Stomach (tissue), 9 donors: ENCODE results near the gene MAGI1. TPM values are rescaled to one million over a fixed set of nuclear protein-coding genes. Genes with fewer than 3 reads are reported as not detected.
A peak's percentile ranks its signal among the peaks of the same experiment; 100 is the strongest.
"Not testable (repeated sequence)": the region's sequence is repeated elsewhere in the genome, so short reads cannot be mapped to it uniquely, and the experiment has no call there.

Experiments used
- DNase-seq, 2 donors: peaks; one replicate each; pipeline versions ENCODE4 v3.0.0 to v3.0.0-alpha.2; 2013 to 2019
- H3K27ac ChIP-seq, 5 donors: fragments of 200-600 bp in 4 of 5; sonication (generic) in 4 of 5; one replicate each; pipeline ENCODE4 v1.5.1; 2013 to 2019; ENCODE audit warnings: mild to moderate bottlenecking in 1 of 5, moderate library complexity in 1 of 5
- H3K27me3 ChIP-seq, 3 donors: fragments of 200-600 bp; sonication (generic); one replicate each; pipeline ENCODE4 v1.5.1; 2017 to 2019; ENCODE audit warnings: mixed run types in 1 of 3
- H3K36me3 ChIP-seq, 4 donors: fragments of 200-600 bp; sonication (generic); 1 replicate in 3 of 4; 2 replicates in 1 of 4; pipeline ENCODE4 v1.5.1; 2016 to 2019
- H3K4me1 ChIP-seq, 4 donors: fragments of 200-600 bp; sonication (generic); one replicate each; pipeline ENCODE4 v1.5.1; 2016 to 2019
- H3K4me3 ChIP-seq, 4 donors: fragments of 200-600 bp; sonication (generic) in 3 of 4; one replicate each; pipeline ENCODE4 v1.5.1; 2016 to 2019; ENCODE audit warnings: mild to moderate bottlenecking in 1 of 4
- H3K9me3 ChIP-seq, 4 donors: fragments of 200-600 bp; sonication (generic); one replicate each; pipeline ENCODE4 v1.5.1; 2016 to 2019
- EP300 ChIP-seq: sonication (generic); formaldehyde crosslinking; IDR thresholded peaks from one replicate; pipeline ENCODE4 v1.6.1; 2017; ENCODE audit warnings: antibody characterized with exemption
- POLR2A ChIP-seq, 4 donors: fragments of 450-650 bp; IDR thresholded peaks; one replicate each; pipeline ENCODE4 v1.6.1; 2016; ENCODE audit warnings: antibody characterized with exemption in 4 of 4, control low read depth in 2 of 4, mild to moderate bottlenecking in 1 of 4, moderate library complexity in 1 of 4
- POLR2AphosphoS5 ChIP-seq, 3 donors: sonication (generic); formaldehyde crosslinking; IDR thresholded peaks; one replicate each; pipeline ENCODE4 v1.6.1; 2016; ENCODE audit warnings: antibody characterized with exemption in 3 of 3
- WGBS, 5 donors: extraction: QIAGEN DNeasy Blood & Tissue Kit in 3 of 5; methylation state at CpG; one replicate each; pipeline versions ENCODE4 v1.1.5 to v1.1.7; 2013 to 2018; 5-methylcytosine and 5-hydroxymethylcytosine counted together
- intact Hi-C: fragments of 100-400 bp; cut with DNase I; formaldehyde crosslinking; loops from one replicate; pipeline ENCODE4 v1.15.1; 2023; ENCODE audit warnings: low total_unique reads
- polyA plus RNA-seq, 3 donors: library from polyadenylated mRNA; stranded (reverse); fragments of 200-250 nt; gene quantifications; one replicate each; pipeline ENCODE4 v1.2.3, GENCODE V29; 2013
- total RNA-seq, 5 donors: library from RNA; depleted of rRNA; stranded (reverse); fragments of >200 nt; gene quantifications; one replicate each; pipeline versions ENCODE4 v1.1.0 to v1.2.3, GENCODE V29; 2014 to 2016
- TF ChIP-seq, protein P1 (sequence below), 7 experiments: fragments of 450-650 bp in 4 of 7; fragments of 200-600 bp in 3 of 7; sonication (generic) in 3 of 7; IDR thresholded peaks; one replicate each; pipeline ENCODE4 v1.5.1; 2016 to 2019; ENCODE audit warnings: antibody characterized with exemption in 7 of 7, control low read depth in 2 of 7, mild to moderate bottlenecking in 1 of 7
- donor health status: healthy with polysubstance abuse.
- donor health status: Bipolar disorder and iron deficiency.
- donor health status: healthy.

Gene MAGI1
- total and polyA plus RNA-seq, 8 donors, result 5.7 to 237 (median 84.8) TPM

DNA sequence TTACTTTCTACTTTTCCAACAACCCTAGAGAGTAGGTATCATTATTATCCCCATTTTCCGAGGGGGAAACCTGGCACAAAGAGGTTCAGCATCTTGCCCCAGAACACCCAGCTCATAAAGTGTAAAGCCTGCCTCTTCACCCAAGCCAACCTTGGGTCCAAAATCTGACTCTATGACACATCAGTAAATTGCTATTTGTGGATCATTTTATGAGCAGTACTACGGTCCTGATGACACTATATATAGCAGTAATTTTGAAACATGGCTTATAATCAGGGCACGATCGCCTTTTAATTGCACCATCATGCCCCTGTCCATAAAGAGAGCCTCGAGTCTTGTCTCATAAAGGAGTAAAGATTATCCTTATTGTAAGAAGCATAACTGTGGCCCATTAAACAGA, 9.7 kb downstream of the MAGI1 start:
- no peaks in the 10 kb centered on the region for H3K9me3 ChIP-seq
- no peak overlapping the region for H3K27ac ChIP-seq
- H3K36me3 ChIP-seq, result no peaks in the 10 kb centered on the region
- H3K4me3 ChIP-seq, result no peak overlapping the region
- H3K27me3 ChIP-seq, result no peaks in the 10 kb centered on the region
- H3K4me1 ChIP-seq, result peaks cover 0 to 33% (median 4%) of the 10 kb centered on the region in 4 donors
- DNase-seq, result no peak
- 67 to 83% (median 71%) methylated on average over 5 of the region's 5 CpGs for WGBS, 5 donors
- intact Hi-C loops, result no loop called here
- TF ChIP-seq, protein P1, sequence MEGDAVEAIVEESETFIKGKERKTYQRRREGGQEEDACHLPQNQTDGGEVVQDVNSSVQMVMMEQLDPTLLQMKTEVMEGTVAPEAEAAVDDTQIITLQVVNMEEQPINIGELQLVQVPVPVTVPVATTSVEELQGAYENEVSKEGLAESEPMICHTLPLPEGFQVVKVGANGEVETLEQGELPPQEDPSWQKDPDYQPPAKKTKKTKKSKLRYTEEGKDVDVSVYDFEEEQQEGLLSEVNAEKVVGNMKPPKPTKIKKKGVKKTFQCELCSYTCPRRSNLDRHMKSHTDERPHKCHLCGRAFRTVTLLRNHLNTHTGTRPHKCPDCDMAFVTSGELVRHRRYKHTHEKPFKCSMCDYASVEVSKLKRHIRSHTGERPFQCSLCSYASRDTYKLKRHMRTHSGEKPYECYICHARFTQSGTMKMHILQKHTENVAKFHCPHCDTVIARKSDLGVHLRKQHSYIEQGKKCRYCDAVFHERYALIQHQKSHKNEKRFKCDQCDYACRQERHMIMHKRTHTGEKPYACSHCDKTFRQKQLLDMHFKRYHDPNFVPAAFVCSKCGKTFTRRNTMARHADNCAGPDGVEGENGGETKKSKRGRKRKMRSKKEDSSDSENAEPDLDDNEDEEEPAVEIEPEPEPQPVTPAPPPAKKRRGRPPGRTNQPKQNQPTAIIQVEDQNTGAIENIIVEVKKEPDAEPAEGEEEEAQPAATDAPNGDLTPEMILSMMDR (IDR thresholded peaks at IDR 0.05), result no peak
- TF ChIP-seq EP300, result no peak
- no peak for TF ChIP-seq POLR2A (IDR thresholded peaks at IDR 0.05)
- TF ChIP-seq POLR2AphosphoS5 (IDR thresholded peaks at IDR 0.05), result no peak

- intact Hi-C loops, result no loop called here
- H3K9me3 ChIP-seq, result no peaks in the 10 kb centered on the region
- H3K36me3 ChIP-seq, result no peaks in the 10 kb centered on the region
- 73 to 79% (median 74%) methylated on average over 12 of the region's 12 CpGs for WGBS, 5 donors
- H3K4me1 ChIP-seq, result peaks cover 0 to 30% (median 7%) of the 10 kb centered on the region in 4 donors
- no peak overlapping the region for H3K4me3 ChIP-seq
- TF ChIP-seq POLR2AphosphoS5 (IDR thresholded peaks at IDR 0.05) (no peak), EP300 (no peak), POLR2A (IDR thresholded peaks at IDR 0.05) (no peak)
- TF ChIP-seq, protein P1 (IDR thresholded peaks at IDR 0.05), result no peak
- H3K27ac ChIP-seq, result no peak overlapping the region
- no peak for DNase-seq
- no peaks in the 10 kb centered on the region for H3K27me3 ChIP-seq
Measured at GRCh38 chr3:66028457-66028856, 10.3 kb downstream of the MAGI1 start.

DNA sequence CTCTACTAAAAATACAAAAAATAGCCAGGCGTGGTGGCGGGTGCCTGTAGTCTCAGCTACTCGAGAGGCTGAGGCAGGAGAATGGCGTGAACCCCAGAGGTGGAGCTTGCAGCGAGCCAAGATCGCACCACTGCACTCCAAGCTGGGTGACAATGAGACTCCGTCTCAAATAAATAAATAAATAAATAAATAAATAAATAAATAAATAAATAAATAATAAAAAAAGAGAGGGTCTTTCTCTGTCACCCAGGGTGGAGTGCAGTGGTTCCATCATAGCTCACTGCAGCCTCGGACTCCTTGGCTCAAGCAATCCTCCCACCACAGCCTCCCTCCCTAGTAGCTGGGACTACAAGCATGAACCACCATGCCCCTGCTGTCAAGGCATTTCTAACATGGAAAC, 11.6 kb downstream of the MAGI1 start:
- H3K9me3 ChIP-seq, H3K27me3 ChIP-seq, H3K36me3 ChIP-seq, intact Hi-C loops, H3K27ac ChIP-seq, DNase-seq, H3K4me3 ChIP-seq: not testable (repeated sequence)
- WGBS, 5 donors, result 89 to 99% (median 97%) methylated on average over 7 to 8 of the region's 8 CpGs
- peaks cover 0 to 30% (median 13%) of the 10 kb centered on the region in 4 donors for H3K4me1 ChIP-seq

DNA sequence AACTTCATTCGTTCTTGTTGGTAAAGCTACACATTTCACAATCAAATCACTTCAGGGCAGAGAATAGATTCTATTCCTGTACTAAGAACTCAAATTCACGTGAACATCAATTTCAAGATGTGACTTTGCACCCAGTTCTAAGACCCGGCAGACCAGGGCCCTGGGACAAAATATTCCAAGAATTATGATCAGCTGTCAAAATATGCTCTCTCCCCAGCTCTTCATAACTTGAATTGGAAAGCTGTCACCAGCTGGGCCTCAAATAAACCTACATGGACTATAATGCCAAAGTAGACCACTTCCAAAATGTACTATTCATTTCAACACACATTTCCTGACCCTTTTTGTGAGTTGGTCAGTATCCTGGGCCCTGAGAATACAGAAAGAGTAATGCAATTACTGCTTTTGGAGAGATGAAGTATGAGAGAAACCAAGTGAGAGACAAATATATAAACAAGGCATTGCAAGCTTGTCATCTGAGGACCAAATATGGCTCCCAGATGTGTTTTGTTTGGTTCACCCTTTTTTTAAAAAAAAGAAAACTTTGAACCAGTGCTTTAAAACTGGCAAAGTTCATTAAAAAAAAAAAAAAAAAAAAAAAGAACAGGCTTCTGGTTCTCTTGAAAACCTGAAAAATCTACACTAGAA, 14.9 kb downstream of the MAGI1 start:
- Histone ChIP-seq H3K36me3 (no peaks in the 10 kb centered on the region), H3K27ac (no peak overlapping the region), H3K9me3 (no peaks in the 10 kb centered on the region), H3K27me3 (no peaks in the 10 kb centered on the region), H3K4me3 (no peak overlapping the region), H3K4me1 (peaks cover 17 to 44% (median 29%) of the 10 kb centered on the region in 4 donors)
- 65 to 78% (median 71%) methylated on average over 3 of the region's 3 CpGs for WGBS, 5 donors
- TF ChIP-seq POLR2AphosphoS5 (IDR thresholded peaks at IDR 0.05) (no peak), EP300 (no peak)
- intact Hi-C loops, result no loop called here
- no peak for DNase-seq

DNA sequence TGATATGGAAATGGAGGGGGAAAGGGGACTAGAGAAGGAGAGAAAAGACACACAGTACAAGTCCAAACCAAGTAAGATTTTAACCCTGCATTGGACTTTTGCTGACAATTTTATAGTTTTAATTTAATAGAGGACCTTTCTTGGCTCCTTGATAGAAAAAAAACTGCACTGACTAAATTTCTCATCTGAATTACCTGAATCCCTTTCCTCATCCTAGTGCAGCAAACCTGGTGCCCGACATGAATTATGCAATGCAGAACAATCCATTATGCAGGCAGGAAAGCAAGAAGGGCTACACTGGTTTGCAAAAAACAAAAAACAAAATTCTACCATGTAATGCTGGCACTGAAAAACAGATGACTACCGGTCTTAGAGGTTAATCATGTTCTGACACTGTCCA, 15.5 kb downstream of the MAGI1 start:
- no peak for TF ChIP-seq POLR2AphosphoS5 (IDR thresholded peaks at IDR 0.05)
- TF ChIP-seq, protein P1 (IDR thresholded peaks at IDR 0.05), result no peak
- no peak for TF ChIP-seq EP300
- intact Hi-C loops, result no loop called here
- H3K27ac ChIP-seq, result peak overlapping the region in 1 of 5 donors; percentile 78
- peaks cover 19 to 50% (median 34%) of the 10 kb centered on the region in 4 donors for H3K4me1 ChIP-seq
- 60 to 73% (median 66%) methylated on average over 2 of the region's 2 CpGs for WGBS, 5 donors
- H3K36me3 ChIP-seq, result no peaks in the 10 kb centered on the region
- H3K27me3 ChIP-seq, result no peaks in the 10 kb centered on the region
- H3K9me3 ChIP-seq, result no peaks in the 10 kb centered on the region
- no peak for DNase-seq
- H3K4me3 ChIP-seq, result no peak overlapping the region
